H1 (cell line): ENCODE measurements around the gene TEX22. TPM values are rescaled to one million over a fixed set of nuclear protein-coding genes. Genes with fewer than 3 reads are reported as not detected.

Source experiments
- CHD1 ChIP-seq: IDR thresholded peaks from 2 replicates; pipeline ENCODE4 v1.6.1; 2012; ENCODE audit warnings: low read depth, low read length, improper control_type of control experiment
- CREB1 ChIP-seq: IDR thresholded peaks from 2 replicates; pipeline ENCODE4 v1.6.1; 2012; ENCODE audit warnings: inconsistent platforms
- E2F6 ChIP-seq: IDR thresholded peaks from 2 replicates; pipeline ENCODE4 v1.6.1; 2012; ENCODE audit warnings: inconsistent platforms
- KDM4A ChIP-seq: IDR thresholded peaks from one replicate; pipeline ENCODE4 v1.7.1; 2012; ENCODE audit warnings: low read depth, mild to moderate bottlenecking, moderate library complexity, low read length, inconsistent platforms; ENCODE audit not compliant: severe bottlenecking
- MAFK ChIP-seq: IDR thresholded peaks from 2 replicates; pipeline ENCODE4 v1.6.1; 2012; ENCODE audit warnings: low read depth, mild to moderate bottlenecking, improper control_type of control experiment, low read length
- MAX ChIP-seq: IDR thresholded peaks from 2 replicates; pipeline ENCODE4 v1.6.1; 2012; ENCODE audit warnings: inconsistent platforms
- TAF1 ChIP-seq: IDR thresholded peaks from 2 replicates; pipeline ENCODE4 v1.6.1; 2011; ENCODE audit warnings: mild to moderate bottlenecking, low read depth, low read length
- polyA plus RNA-seq, 7 experiments: library from polyadenylated mRNA; depleted of rRNA in 3 of 7; stranded (reverse) in 5 of 7; unstranded in 2 of 7; fragments of >200 nt in 5 of 7; fragments of 200-250 nt in 2 of 7; gene quantifications; 1 replicate in 5 of 7; 2 replicates in 1 of 7; 4 replicates in 1 of 7; pipeline versions ENCODE4 v1.2.1 to v1.2.3, GENCODE V29; 2011 to 2013; ENCODE audit warnings: missing spikeins in 2 of 7, mixed read lengths in 2 of 7
- total RNA-seq: library from RNA; stranded (reverse); fragmentation: NEBNext Ultra II Directional; extraction: Animal tissue kit (Norgen Biotek cat#: 25700); gene quantifications from 2 replicates; pipeline ENCODE4 v1.2.1, GENCODE V29; 2021

TEX22 gene
- total and polyA plus RNA-seq, 2 of the 8 experiments (the other 6 are each of a cell fraction or from before 2014, with no cell fraction given) = 0.24 to 0.39 TPM

GRCh38 chr14:105445901-105446845, 47.8 kb downstream of the TEX22 start (continued):
- TF ChIP-seq E2F6 (no peak), MAFK (no peak), MAX (no peak), KDM4A (no peak), CREB1 (no peak), TAF1 (no peak), CHD1 (no peak)
